PFSK-1 (cell line): ENCODE data around the gene STX3.

Source experiments
- POLR2AphosphoS5 ChIP-seq: IDR thresholded peaks from 2 replicates; pipeline ENCODE4 v1.6.1; 2012; ENCODE audit warnings: low read depth, mild to moderate bottlenecking, control low read depth, low read length, moderate library complexity
- SIN3A ChIP-seq: IDR thresholded peaks from 2 replicates; pipeline ENCODE4 v1.6.1; 2012; ENCODE audit warnings: mild to moderate bottlenecking, low read length, moderate library complexity, borderline replicate concordance; ENCODE audit not compliant: insufficient read depth
- TF ChIP-seq, protein P1 (sequence below), 2 experiments: IDR thresholded peaks; 2 replicates each; pipeline versions ENCODE4 v1.6.1 to v1.8.0; 2011 to 2012; ENCODE audit warnings: low read depth in 2 of 2, low read length in 2 of 2, control low read depth in 1 of 2, inconsistent platforms in 1 of 2, mild to moderate bottlenecking in 1 of 2, moderate library complexity in 1 of 2; ENCODE audit not compliant: insufficient read depth in 1 of 2

DNA sequence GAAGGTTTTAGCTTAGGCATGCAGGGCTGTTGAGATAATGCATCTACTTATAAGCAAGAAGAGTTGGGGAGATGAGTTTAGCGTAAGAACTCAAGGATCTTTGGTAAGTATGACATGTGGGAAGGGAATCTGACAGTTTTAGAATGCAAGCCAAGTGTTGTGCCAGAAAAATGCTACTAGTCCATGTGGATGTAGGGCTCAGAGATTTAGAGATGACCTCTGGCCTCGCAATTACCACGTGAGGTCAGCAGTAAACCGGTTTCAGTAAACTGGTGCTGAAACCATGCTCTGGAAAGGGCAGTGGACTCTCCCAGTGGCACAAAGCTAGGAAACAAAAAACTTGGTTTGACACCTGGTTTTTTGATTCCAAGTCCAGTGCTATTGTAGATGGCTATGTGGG lies 36.5 kb downstream of the STX3 start:
- no peak for TF ChIP-seq SIN3A
- no peak for TF ChIP-seq POLR2AphosphoS5
- TF ChIP-seq, protein P1, sequence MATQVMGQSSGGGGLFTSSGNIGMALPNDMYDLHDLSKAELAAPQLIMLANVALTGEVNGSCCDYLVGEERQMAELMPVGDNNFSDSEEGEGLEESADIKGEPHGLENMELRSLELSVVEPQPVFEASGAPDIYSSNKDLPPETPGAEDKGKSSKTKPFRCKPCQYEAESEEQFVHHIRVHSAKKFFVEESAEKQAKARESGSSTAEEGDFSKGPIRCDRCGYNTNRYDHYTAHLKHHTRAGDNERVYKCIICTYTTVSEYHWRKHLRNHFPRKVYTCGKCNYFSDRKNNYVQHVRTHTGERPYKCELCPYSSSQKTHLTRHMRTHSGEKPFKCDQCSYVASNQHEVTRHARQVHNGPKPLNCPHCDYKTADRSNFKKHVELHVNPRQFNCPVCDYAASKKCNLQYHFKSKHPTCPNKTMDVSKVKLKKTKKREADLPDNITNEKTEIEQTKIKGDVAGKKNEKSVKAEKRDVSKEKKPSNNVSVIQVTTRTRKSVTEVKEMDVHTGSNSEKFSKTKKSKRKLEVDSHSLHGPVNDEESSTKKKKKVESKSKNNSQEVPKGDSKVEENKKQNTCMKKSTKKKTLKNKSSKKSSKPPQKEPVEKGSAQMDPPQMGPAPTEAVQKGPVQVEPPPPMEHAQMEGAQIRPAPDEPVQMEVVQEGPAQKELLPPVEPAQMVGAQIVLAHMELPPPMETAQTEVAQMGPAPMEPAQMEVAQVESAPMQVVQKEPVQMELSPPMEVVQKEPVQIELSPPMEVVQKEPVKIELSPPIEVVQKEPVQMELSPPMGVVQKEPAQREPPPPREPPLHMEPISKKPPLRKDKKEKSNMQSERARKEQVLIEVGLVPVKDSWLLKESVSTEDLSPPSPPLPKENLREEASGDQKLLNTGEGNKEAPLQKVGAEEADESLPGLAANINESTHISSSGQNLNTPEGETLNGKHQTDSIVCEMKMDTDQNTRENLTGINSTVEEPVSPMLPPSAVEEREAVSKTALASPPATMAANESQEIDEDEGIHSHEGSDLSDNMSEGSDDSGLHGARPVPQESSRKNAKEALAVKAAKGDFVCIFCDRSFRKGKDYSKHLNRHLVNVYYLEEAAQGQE (IDR thresholded peaks at IDR 0.05; ENCODE audit: insufficient read depth in 1 of 2, low read depth in 2 of 2, low read length in 2 of 2) = no peak
